ENCODE measurements around the gene GIPC1.
"Not testable (repeated sequence)": the region's sequence is repeated elsewhere in the genome, so short reads cannot be mapped to it uniquely, and the experiment has no call there.

The GIPC1 gene

GRCh38 chr19:14512406-14512961 lies 16.6 kb upstream of the GIPC1 start:
- in situ Hi-C loops (cut with HindIII; ENCODE audit: low sequenced_read_pairs) = loop anchor here (25.0 kb wide), 1 partner anchor 100 kb away; the partner anchor contains the start of gene DDX39A
- no peak for DNase-seq (ENCODE audit: low read depth)
- H3K4me3 ChIP-seq (ENCODE audit: low read depth, low read length) = no peak overlapping the region
- TF ChIP-seq CTCF (IDR thresholded peaks at IDR 0.05; ENCODE audit: low read depth, low read length, missing control alignments) = no peak

DNA sequence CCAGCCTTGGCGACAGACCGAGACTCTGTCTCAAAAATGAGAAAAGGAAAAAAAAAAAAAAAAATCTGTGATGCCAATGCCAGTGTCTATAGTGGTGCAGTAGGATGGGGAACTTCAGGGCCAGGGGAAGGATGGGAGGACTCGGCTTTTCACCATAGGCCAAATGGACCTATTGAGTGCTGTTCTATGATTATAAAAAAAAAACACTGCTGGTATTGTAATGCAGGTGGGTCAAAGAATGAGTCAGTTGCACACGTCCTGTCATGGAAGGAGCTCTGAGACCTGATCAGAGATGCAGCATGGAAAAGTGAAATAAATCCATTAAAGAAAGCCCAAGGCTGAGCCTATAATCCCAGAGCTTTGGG lies 15.3 kb upstream of the GIPC1 start:
- no peak overlapping the region for H3K4me3 ChIP-seq (ENCODE audit: low read depth, low read length)
- no peak for TF ChIP-seq CTCF (IDR thresholded peaks at IDR 0.05; ENCODE audit: low read depth, low read length, missing control alignments)
- in situ Hi-C loops (cut with HindIII; ENCODE audit: low sequenced_read_pairs) = loop anchor here (25.0 kb wide), 1 partner anchor 99 kb away; the partner anchor contains the start of gene DDX39A
- no peak for DNase-seq (ENCODE audit: low read depth)

GRCh38 chr19:14510311-14511228 lies 14.6 kb upstream of the GIPC1 start:
- in situ Hi-C loops (cut with HindIII; ENCODE audit: low sequenced_read_pairs) = loop anchor here (25.0 kb wide), 1 partner anchor 98 kb away; the partner anchor contains the start of gene DDX39A
- no peak for TF ChIP-seq CTCF (IDR thresholded peaks at IDR 0.05; ENCODE audit: low read depth, low read length, missing control alignments)
- DNase-seq (ENCODE audit: low read depth) = no peak
- no peak overlapping the region for H3K4me3 ChIP-seq (ENCODE audit: low read depth, low read length)

GRCh38 chr19:14507704-14508542 lies 12.0 kb upstream of the GIPC1 start:
- in situ Hi-C loops (cut with HindIII; ENCODE audit: low sequenced_read_pairs) = loop anchor here (25.0 kb wide), 1 partner anchor 96 kb away; the partner anchor contains the start of gene DDX39A
- no peak overlapping the region for H3K4me3 ChIP-seq (ENCODE audit: low read depth, low read length)
- TF ChIP-seq CTCF (IDR thresholded peaks at IDR 0.05; ENCODE audit: low read depth, low read length, missing control alignments) = no peak
- DNase-seq (ENCODE audit: low read depth) = no peak

- DNase-seq (ENCODE audit: low read depth) = no peak
- in situ Hi-C loops (cut with HindIII; ENCODE audit: low sequenced_read_pairs) = loop anchor here (25.0 kb wide), 1 partner anchor 93 kb away; the partner anchor contains the start of gene DDX39A
- no peak overlapping the region for H3K4me3 ChIP-seq (ENCODE audit: low read depth, low read length)
- peak; percentile 70 for TF ChIP-seq CTCF (IDR thresholded peaks at IDR 0.05; ENCODE audit: low read depth, low read length, missing control alignments)
These were observed 9.7 kb upstream of the GIPC1 start for GRCh38 chr19:14505488-14506239.

- in situ Hi-C loops (cut with HindIII; ENCODE audit: low sequenced_read_pairs) = loop anchor here (25.0 kb wide), 1 partner anchor 92 kb away; the partner anchor contains the start of gene DDX39A
These were observed 8.6 kb upstream of the GIPC1 start for GRCh38 chr19:14504575-14504974.

More at GRCh38 chr19:14504575-14504974, 8.6 kb upstream of the GIPC1 start:
- not testable (repeated sequence) for DNase-seq (ENCODE audit: low read depth); H3K4me3 ChIP-seq (ENCODE audit: low read depth, low read length)
